HCT116 (cell line): ENCODE data around the gene PNKP.

Source experiments
- ATF3 ChIP-seq: IDR thresholded peaks from 2 replicates; pipeline ENCODE4 v1.6.1; 2012
- CTCF ChIP-seq, 3 experiments: fragments of 200-600 bp in 1 of 3; sonication (generic) in 1 of 3; IDR thresholded peaks in 2 of 3; conservative IDR thresholded peaks in 1 of 3; 2 replicates each; pipeline ENCODE4 v1.5.1; 2012 to 2017; ENCODE audit warnings: low read depth in 2 of 3, low read length in 2 of 3, antibody characterized with exemption in 1 of 3, borderline replicate concordance in 1 of 3, control low read depth in 1 of 3, mild to moderate bottlenecking in 1 of 3, mixed read lengths in 1 of 3, mixed run types in 1 of 3, moderate library complexity in 1 of 3; ENCODE audit not compliant: insufficient read depth in 1 of 3
- ELF1 ChIP-seq: IDR thresholded peaks from 2 replicates; pipeline ENCODE4 v1.6.1; 2012; ENCODE audit warnings: low read depth, borderline replicate concordance
- EZH2 ChIP-seq: fragments of 200-600 bp; sonication (generic); IDR thresholded peaks from 2 replicates; pipeline ENCODE4 v1.6.1; 2017; ENCODE audit warnings: antibody characterized with exemption, mixed run types
- POLR2A ChIP-seq: IDR thresholded peaks from 2 replicates; pipeline ENCODE4 v1.7.0; 2011; ENCODE audit warnings: borderline replicate concordance; ENCODE audit not compliant: insufficient read depth, insufficient read length; ENCODE audit errors: extremely low read depth
- RAD21 ChIP-seq: IDR thresholded peaks from 2 replicates; pipeline ENCODE4 v1.6.1; 2012; ENCODE audit warnings: low read depth, mild to moderate bottlenecking
- TCF7L2 ChIP-seq: IDR thresholded peaks from 2 replicates; pipeline ENCODE4 v1.7.0; 2011; ENCODE audit warnings: borderline replicate concordance, inconsistent platforms; ENCODE audit not compliant: insufficient read depth, insufficient read length; ENCODE audit errors: extremely low read depth
- YY1 ChIP-seq: IDR thresholded peaks from 2 replicates; pipeline ENCODE4 v1.6.1; 2011; ENCODE audit warnings: low read length, low read depth, moderate library complexity, mild to moderate bottlenecking; ENCODE audit not compliant: insufficient replicate concordance; ENCODE audit errors: extremely low read depth
- ZBTB33 ChIP-seq: IDR thresholded peaks from 2 replicates; pipeline ENCODE4 v1.6.1; 2011; ENCODE audit warnings: mild to moderate bottlenecking, low read length, moderate library complexity; ENCODE audit not compliant: insufficient replicate concordance; ENCODE audit errors: extremely low read depth

GRCh38 chr19:49831592-49831991 is 35.8 kb downstream of the PNKP start:
- TF ChIP-seq CTCF (IDR thresholded peaks at IDR 0.05 in 2 of 3, conservative IDR thresholded peaks at IDR 0.05 in 1 of 3; ENCODE audit: borderline replicate concordance in 1 of 3, insufficient read depth in 1 of 3, low read depth in 2 of 3, low read length in 2 of 3): no peak
- TF ChIP-seq TCF7L2: no peak
- TF ChIP-seq ATF3: no peak
- TF ChIP-seq EZH2: no peak
- no peak for TF ChIP-seq POLR2A
- no peak for TF ChIP-seq ELF1
- no peak for TF ChIP-seq RAD21
- no peak for TF ChIP-seq ZBTB33
- no peak for TF ChIP-seq YY1
